H1 (cell line): ENCODE measurements around the gene GRK6. TPM values are rescaled to one million over a fixed set of nuclear protein-coding genes. Genes with fewer than 3 reads are reported as not detected.

ENCODE experiments used
- CHD7 ChIP-seq: fragments of 300-600 bp; sonication (generic); IDR thresholded peaks from 2 replicates; pipeline ENCODE4 v1.7.1; 2012; ENCODE audit warnings: low read length, moderate library complexity, mild to moderate bottlenecking, inconsistent platforms; ENCODE audit not compliant: insufficient replicate concordance
- polyA plus RNA-seq, 7 experiments: library from polyadenylated mRNA; depleted of rRNA in 3 of 7; stranded (reverse) in 5 of 7; unstranded in 2 of 7; fragments of >200 nt in 5 of 7; fragments of 200-250 nt in 2 of 7; gene quantifications; 1 replicate in 5 of 7; 2 replicates in 1 of 7; 4 replicates in 1 of 7; pipeline versions ENCODE4 v1.2.1 to v1.2.3, GENCODE V29; 2011 to 2013; ENCODE audit warnings: missing spikeins in 2 of 7, mixed read lengths in 2 of 7
- total RNA-seq: library from RNA; stranded (reverse); fragmentation: NEBNext Ultra II Directional; extraction: Animal tissue kit (Norgen Biotek cat#: 25700); gene quantifications from 2 replicates; pipeline ENCODE4 v1.2.1, GENCODE V29; 2021

The GRK6 gene
- total and polyA plus RNA-seq, 2 of the 8 experiments (the other 6 are each of a cell fraction or from before 2014, with no cell fraction given), result 31.8 to 57.8 TPM

GRCh38 chr5:177472460-177473442 is 46.3 kb downstream of the GRK6 start (continued):
- TF ChIP-seq CHD7, result no peak
